Endodermal cell (in vitro differentiated cells): ENCODE measurements around the gene ELMO1. TPM values are rescaled to one million over a fixed set of nuclear protein-coding genes. Genes with fewer than 3 reads are reported as not detected.

Experiments
- DNase-seq: peaks from one replicate; pipeline ENCODE4 v3.0.0-alpha.2; 2017
- H3K27ac ChIP-seq: 2 replicates; pipeline ENCODE4 v1.5.1; 2013; ENCODE audit warnings: mild to moderate bottlenecking, low read depth, low read length, moderate library complexity
- H3K27me3 ChIP-seq: 2 replicates; pipeline ENCODE4 v1.6.1; 2013; ENCODE audit warnings: mild to moderate bottlenecking, low read length, moderate library complexity; ENCODE audit not compliant: insufficient read depth, control insufficient read depth, poor library complexity, severe bottlenecking
- H3K36me3 ChIP-seq: 2 replicates; pipeline ENCODE4 v1.7.0; 2013; ENCODE audit warnings: mild to moderate bottlenecking, low read length, moderate library complexity; ENCODE audit not compliant: control insufficient read depth, insufficient read depth
- H3K4me1 ChIP-seq: one replicate; pipeline ENCODE4 v1.7.0; 2013; ENCODE audit warnings: low read length; ENCODE audit not compliant: control insufficient read depth, insufficient read depth
- H3K4me3 ChIP-seq: 2 replicates; pipeline ENCODE4 v1.5.1; 2013; ENCODE audit warnings: mild to moderate bottlenecking, low read length, moderate library complexity
- H3K9ac ChIP-seq: 2 replicates; pipeline ENCODE4 v1.6.1; 2013; ENCODE audit warnings: mild to moderate bottlenecking, low read length, moderate library complexity; ENCODE audit not compliant: poor library complexity, severe bottlenecking; ENCODE audit errors: extremely low read depth
- H3K9me3 ChIP-seq: 2 replicates; pipeline ENCODE4 v1.6.1; 2013; ENCODE audit warnings: mild to moderate bottlenecking, low read length, moderate library complexity; ENCODE audit not compliant: control insufficient read depth
- H3K27ac Mint-ChIP-seq: 2 replicates; pipeline ENCODE4 v1.8.0; 2020; ENCODE audit warnings: mixed read lengths
- H3K27me3 Mint-ChIP-seq: 2 replicates; pipeline ENCODE4 v1.8.0; 2021; ENCODE audit warnings: mild to moderate bottlenecking, mixed read lengths; ENCODE audit not compliant: insufficient read depth
- H3K36me3 Mint-ChIP-seq: 2 replicates; pipeline ENCODE4 v1.8.0; 2020; ENCODE audit warnings: low read depth, mixed read lengths
- H3K4me1 Mint-ChIP-seq: 2 replicates; pipeline ENCODE4 v1.8.0; 2020; ENCODE audit warnings: mixed read lengths
- H3K4me3 Mint-ChIP-seq: 2 replicates; pipeline ENCODE4 v1.8.0; 2020; ENCODE audit warnings: mild to moderate bottlenecking, moderate library complexity, mixed read lengths
- H3K9me3 Mint-ChIP-seq: 2 replicates; pipeline ENCODE4 v1.8.0; 2020; ENCODE audit warnings: mild to moderate bottlenecking, mixed read lengths
- WGBS, 2 experiments: methylation state at CpG; one replicate each; pipeline versions ENCODE4 v1.1.5 to v1.1.7; 2013; ENCODE audit warnings: missing lambda C conversion rate in 2 of 2, mixed read lengths in 1 of 2; ENCODE audit not compliant: insufficient coverage in 1 of 2, insufficient read length in 1 of 2; 5-methylcytosine and 5-hydroxymethylcytosine counted together
- total RNA-seq, 2 donors: library from RNA; stranded (reverse); fragmentation: NEBNext Ultra II Directional in 1 of 2; extraction: Animal tissue kit (Norgen Biotek cat#: 25700) in 1 of 2; gene quantifications; 2 replicates in 1 of 2; 3 replicates in 1 of 2; pipeline ENCODE4 v1.2.1, GENCODE V29; 2021
- TF ChIP-seq, protein P1 (sequence below): fragments of 200-600 bp; sonication (generic); conservative IDR thresholded peaks from 2 replicates; pipeline ENCODE4 v1.5.0; 2021; ENCODE audit warnings: antibody characterized with exemption, mild to moderate bottlenecking

The ELMO1 gene
- total RNA-seq, 2 donors from 2014 or later = 120 to 131 TPM

DNA sequence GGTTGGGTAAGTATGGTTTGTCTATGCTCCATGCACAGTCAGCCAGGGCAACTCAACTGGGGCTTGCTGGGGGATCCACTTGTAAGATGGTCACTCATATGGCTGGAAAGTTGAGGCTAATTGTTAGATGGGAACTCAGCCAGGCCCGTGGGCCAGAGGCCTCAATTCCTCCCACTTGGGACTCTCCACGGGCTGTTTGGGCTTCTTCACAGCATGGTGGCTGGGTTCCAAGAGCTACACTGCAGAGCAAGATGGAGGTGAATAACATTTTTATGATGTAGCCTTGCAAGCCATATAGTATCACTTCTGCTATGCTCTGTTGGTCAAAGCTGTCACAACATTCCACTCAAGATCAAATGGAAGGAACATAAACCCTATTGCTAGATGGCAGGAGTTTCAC is 39.2 kb downstream of the ELMO1 start:
- Mint-ChIP-seq H3K36me3 (peaks cover 22% of the 10 kb centered on the region), H3K4me3 (no peak overlapping the region), H3K4me1 (peaks cover 53% of the 10 kb centered on the region), H3K27me3 (no peaks in the 10 kb centered on the region), H3K9me3 (peaks cover 11% of the 10 kb centered on the region), H3K27ac (no peak overlapping the region)
- H3K4me1 ChIP-seq = peaks cover 12% of the 10 kb centered on the region
- WGBS, 2 experiments = 93% methylated on average over 2 of the region's 2 CpGs; no CpG with 5 or more reads in 1 of the 2 experiments
- H3K27me3 ChIP-seq = no peaks in the 10 kb centered on the region
- DNase-seq = no peak
- peaks cover 27% of the 10 kb centered on the region for H3K36me3 ChIP-seq
- H3K9me3 ChIP-seq = peaks cover 20% of the 10 kb centered on the region
- TF ChIP-seq, protein P1, sequence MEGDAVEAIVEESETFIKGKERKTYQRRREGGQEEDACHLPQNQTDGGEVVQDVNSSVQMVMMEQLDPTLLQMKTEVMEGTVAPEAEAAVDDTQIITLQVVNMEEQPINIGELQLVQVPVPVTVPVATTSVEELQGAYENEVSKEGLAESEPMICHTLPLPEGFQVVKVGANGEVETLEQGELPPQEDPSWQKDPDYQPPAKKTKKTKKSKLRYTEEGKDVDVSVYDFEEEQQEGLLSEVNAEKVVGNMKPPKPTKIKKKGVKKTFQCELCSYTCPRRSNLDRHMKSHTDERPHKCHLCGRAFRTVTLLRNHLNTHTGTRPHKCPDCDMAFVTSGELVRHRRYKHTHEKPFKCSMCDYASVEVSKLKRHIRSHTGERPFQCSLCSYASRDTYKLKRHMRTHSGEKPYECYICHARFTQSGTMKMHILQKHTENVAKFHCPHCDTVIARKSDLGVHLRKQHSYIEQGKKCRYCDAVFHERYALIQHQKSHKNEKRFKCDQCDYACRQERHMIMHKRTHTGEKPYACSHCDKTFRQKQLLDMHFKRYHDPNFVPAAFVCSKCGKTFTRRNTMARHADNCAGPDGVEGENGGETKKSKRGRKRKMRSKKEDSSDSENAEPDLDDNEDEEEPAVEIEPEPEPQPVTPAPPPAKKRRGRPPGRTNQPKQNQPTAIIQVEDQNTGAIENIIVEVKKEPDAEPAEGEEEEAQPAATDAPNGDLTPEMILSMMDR = no peak
- no peak overlapping the region for H3K4me3 ChIP-seq
- H3K9ac ChIP-seq = no peak overlapping the region
- H3K27ac ChIP-seq = no peak overlapping the region

DNA sequence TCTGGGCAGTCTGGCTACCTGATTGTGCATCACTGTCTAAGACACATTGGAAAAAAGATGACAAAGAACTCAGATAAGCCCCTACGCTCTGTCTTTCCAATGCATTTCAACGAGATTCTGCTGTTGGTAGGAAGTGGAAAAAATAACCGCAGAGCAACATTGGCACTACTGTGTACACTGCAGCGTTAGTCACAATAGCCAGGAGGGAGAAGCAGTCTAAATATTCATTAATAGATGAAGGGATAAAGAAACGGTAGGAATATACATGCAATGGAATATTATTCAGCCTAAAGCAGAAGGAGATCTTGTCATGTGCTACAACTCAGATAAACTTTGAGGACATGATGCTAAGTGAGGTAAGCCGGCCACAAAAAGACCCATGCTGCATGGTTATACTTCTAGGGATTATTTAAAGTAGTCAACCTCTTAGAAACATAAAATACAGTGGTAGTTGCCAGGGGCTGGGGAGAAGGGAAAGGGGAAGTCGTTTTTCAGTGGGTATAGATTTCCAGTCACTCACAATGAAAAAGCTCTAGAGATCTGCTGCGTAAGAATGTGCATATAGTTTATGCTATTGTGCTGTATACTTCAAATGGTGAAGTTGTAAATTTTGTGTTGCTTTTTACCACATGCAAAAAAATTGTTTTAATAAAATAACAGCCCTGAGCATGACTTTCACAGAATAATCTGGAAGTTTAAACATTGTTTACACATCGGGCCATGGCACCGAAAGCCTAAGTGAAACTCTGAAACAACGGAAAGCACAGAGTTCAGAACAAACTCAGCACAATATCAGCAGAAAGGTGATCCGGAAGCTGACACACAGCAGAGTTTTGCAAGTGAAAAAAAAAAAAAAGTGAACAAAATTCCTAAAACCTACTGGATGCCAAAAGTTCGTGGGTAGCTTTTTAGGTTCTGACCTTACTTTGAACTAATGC is 40.1 kb downstream of the ELMO1 start:
- no peak for DNase-seq
- no peak overlapping the region for H3K9ac ChIP-seq
- H3K27ac ChIP-seq = peak overlapping the region; percentile 79
- H3K9me3 ChIP-seq = peaks cover 14% of the 10 kb centered on the region
- no peak overlapping the region for H3K4me3 ChIP-seq
- H3K9me3 Mint-ChIP-seq = peaks cover 9% of the 10 kb centered on the region
- no peaks in the 10 kb centered on the region for H3K27me3 Mint-ChIP-seq
- WGBS, 2 experiments = 90 to 96% methylated on average over 11 to 13 of the region's 13 CpGs
- H3K36me3 ChIP-seq = peaks cover 19% of the 10 kb centered on the region
- no peak overlapping the region for H3K27ac Mint-ChIP-seq
- H3K4me1 ChIP-seq = peaks cover 12% of the 10 kb centered on the region
- TF ChIP-seq, protein P1 = no peak
- peaks cover 20% of the 10 kb centered on the region for H3K36me3 Mint-ChIP-seq
- H3K4me3 Mint-ChIP-seq = no peak overlapping the region
- peaks cover 52% of the 10 kb centered on the region for H3K4me1 Mint-ChIP-seq
- no peaks in the 10 kb centered on the region for H3K27me3 ChIP-seq

DNA sequence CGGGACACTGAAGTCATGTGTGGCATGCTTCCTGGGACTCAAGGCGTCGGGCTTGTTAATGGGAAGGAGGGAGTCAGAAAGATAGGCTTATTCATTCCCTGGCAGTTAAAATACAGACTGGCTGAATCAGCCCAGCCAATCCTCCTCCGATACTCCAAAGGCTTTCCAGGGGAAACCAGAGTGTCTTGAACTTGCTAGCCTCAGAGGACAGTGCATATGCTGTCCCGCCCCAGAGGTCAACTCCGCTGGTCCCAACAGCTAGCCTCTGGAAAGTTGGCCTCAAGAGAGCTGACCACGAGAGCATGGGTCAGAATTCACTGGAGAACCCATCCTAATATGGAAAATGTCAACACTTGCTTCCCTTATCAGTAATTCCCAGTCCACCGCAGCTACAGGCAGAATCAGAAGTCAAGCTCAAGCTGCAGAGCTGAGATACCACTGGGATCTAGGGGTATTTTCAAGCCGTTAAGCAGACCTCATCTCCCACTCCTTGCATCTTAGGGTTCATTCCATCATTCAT is 43.0 kb downstream of the ELMO1 start:
- no peak overlapping the region for H3K4me3 ChIP-seq
- DNase-seq = no peak
- peaks cover 16% of the 10 kb centered on the region for H3K9me3 ChIP-seq
- H3K36me3 ChIP-seq = peaks cover 24% of the 10 kb centered on the region
- TF ChIP-seq, protein P1 = no peak
- peaks cover 59% of the 10 kb centered on the region for H3K4me1 Mint-ChIP-seq
- peaks cover 2% of the 10 kb centered on the region for H3K9me3 Mint-ChIP-seq
- H3K4me3 Mint-ChIP-seq = no peak overlapping the region
- H3K4me1 ChIP-seq = peaks cover 14% of the 10 kb centered on the region
- no peak overlapping the region for H3K27ac ChIP-seq
- H3K9ac ChIP-seq = no peak overlapping the region
- H3K27me3 Mint-ChIP-seq = no peaks in the 10 kb centered on the region
- peak overlapping the region; percentile 49 for H3K27ac Mint-ChIP-seq
- peaks cover 24% of the 10 kb centered on the region for H3K36me3 Mint-ChIP-seq
- H3K27me3 ChIP-seq = no peaks in the 10 kb centered on the region
- 66 to 75% methylated on average over 5 to 9 of the region's 9 CpGs for WGBS, 2 experiments
